ENCODE results near the gene RYR2.

RYR2 gene

DNA sequence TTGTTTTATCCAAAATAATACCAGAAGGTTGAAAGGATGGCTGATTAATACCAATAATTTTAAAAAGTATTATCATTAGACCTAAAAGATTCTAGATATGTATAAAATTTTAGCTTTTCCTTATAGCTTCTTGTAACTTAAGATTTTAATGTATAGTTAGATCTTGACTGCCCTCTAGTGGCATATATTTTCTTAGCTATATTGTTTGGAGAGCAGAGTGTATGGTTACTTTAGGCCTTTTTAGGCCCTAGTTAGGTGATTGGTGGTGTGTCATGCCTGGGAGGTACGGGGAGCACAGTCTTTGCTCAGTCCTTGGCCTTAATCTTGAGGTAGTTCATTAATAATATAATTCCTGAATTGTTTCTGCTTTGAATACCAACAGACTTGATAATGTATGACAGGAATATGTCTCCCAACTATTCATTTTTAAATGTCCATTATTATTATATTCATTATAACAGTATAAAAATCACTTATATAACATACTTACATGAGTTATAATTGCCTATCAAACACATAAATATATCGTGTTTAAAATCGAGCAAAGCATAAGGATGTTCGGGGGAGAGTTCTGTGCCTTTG, 520.3 kb downstream of the RYR2 start:
- Histone ChIP-seq H3K9ac (ENCODE audit: low read depth, low read length) (no peak overlapping the region), H3K4me3 (ENCODE audit: low read depth, low read length) (no peak overlapping the region)

DNA sequence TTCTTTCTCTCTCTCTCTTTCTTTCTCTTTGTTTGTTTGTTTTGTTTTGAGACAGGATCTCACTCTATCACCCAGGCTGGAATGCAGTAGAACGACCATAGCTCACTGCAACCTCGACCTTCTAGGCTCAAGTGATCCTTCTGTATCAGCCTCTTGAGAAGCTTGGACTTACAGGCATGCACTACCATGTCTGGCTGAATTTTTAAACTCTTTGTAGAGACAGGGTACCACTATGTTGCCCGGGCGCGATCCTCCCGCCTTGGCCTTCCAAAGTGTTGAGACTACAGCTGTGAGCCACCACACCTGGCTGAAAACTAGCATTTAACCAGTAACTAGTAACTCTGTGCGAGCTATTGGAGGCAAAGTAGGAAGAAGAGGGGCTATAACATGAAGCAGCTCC, 523.3 kb downstream of the RYR2 start:
- Histone ChIP-seq H3K27me3 (ENCODE audit: control insufficient read depth, insufficient read depth, low read length) (no peaks in the 10 kb centered on the region), H3K36me3 (ENCODE audit: control insufficient read depth, insufficient read depth, low read length) (no peaks in the 10 kb centered on the region), H3K9me3 (ENCODE audit: control insufficient read depth, insufficient read depth, low read length) (no peaks in the 10 kb centered on the region), H3K4me3 (ENCODE audit: low read depth, low read length) (no peak overlapping the region), H3K9ac (ENCODE audit: low read depth, low read length) (no peak overlapping the region), H3K4me1 (ENCODE audit: control insufficient read depth, insufficient read depth, low read length) (no peaks in the 10 kb centered on the region)

More for the DNA sequence above, 520.3 kb downstream of the RYR2 start:
- no peaks in the 10 kb centered on the region for H3K36me3 ChIP-seq (ENCODE audit: control insufficient read depth, insufficient read depth, low read length)
- H3K4me1 ChIP-seq (ENCODE audit: control insufficient read depth, insufficient read depth, low read length): no peaks in the 10 kb centered on the region
- H3K9me3 ChIP-seq (ENCODE audit: control insufficient read depth, insufficient read depth, low read length): no peaks in the 10 kb centered on the region
- no peaks in the 10 kb centered on the region for H3K27me3 ChIP-seq (ENCODE audit: control insufficient read depth, insufficient read depth, low read length)

DNA sequence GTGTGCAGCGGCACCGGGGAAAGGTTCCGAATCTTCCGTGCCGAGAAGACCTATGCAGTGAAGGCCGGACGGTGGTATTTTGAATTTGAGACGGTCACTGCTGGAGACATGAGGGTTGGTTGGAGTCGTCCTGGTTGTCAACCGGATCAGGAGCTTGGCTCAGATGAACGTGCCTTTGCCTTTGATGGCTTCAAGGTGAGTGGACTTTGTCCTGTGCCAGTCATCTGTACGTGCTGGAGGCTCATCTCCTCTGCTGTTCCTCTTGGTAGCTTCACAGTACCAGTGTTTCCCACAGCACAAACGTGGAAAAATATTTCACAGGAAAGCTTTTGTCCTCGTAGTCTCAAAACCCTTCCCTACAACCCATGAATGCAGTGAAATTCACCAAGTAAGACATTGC, 524.6 kb downstream of the RYR2 start:
- no peak overlapping the region for H3K4me3 ChIP-seq (ENCODE audit: low read depth, low read length)

DNA sequence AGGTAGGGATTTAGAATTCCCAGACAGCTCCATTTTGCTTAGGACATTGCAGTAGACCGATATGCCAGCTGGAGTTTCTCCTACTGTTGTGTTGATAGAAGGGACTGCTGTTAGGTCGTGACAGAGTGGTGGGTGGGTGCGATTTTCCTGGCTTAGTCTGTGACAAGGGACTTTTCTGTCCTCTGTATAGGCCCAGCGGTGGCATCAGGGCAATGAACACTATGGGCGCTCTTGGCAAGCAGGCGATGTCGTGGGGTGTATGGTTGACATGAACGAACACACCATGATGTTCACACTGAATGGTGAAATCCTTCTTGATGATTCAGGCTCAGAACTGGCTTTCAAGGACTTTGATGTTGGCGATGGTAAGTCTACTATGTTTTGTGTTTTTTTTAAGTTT, 527.0 kb downstream of the RYR2 start:
- Histone ChIP-seq H3K9me3 (ENCODE audit: control insufficient read depth, insufficient read depth, low read length) (no peaks in the 10 kb centered on the region), H3K27me3 (ENCODE audit: control insufficient read depth, insufficient read depth, low read length) (no peaks in the 10 kb centered on the region), H3K36me3 (ENCODE audit: control insufficient read depth, insufficient read depth, low read length) (no peaks in the 10 kb centered on the region), H3K4me3 (ENCODE audit: low read depth, low read length) (no peak overlapping the region), H3K9ac (ENCODE audit: low read depth, low read length) (no peak overlapping the region), H3K4me1 (ENCODE audit: control insufficient read depth, insufficient read depth, low read length) (no peaks in the 10 kb centered on the region)

More for the DNA sequence above, 524.6 kb downstream of the RYR2 start:
- Histone ChIP-seq H3K9ac (ENCODE audit: low read depth, low read length) (no peak overlapping the region), H3K9me3 (ENCODE audit: control insufficient read depth, insufficient read depth, low read length) (no peaks in the 10 kb centered on the region), H3K36me3 (ENCODE audit: control insufficient read depth, insufficient read depth, low read length) (no peaks in the 10 kb centered on the region), H3K4me1 (ENCODE audit: control insufficient read depth, insufficient read depth, low read length) (no peaks in the 10 kb centered on the region), H3K27me3 (ENCODE audit: control insufficient read depth, insufficient read depth, low read length) (no peaks in the 10 kb centered on the region)

DNA sequence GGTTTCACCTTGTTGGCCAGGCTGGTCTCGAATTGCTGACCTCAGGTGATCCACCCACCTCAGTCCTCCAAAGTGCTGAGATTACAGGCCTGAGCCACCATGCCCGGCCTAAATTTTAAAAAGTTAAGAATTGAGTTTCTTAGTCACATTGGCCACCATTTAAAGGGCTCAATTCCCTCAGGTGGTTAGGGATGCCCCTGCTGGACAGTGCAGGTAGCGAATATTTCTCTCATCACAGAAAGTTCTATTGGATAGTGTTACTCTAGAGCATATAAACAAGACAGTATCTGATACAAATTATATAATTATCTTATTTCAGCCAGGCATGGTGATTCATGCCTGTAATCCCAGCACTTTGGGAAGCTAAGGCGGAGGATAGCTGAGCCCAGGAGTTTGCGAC, 528.5 kb downstream of the RYR2 start:
- H3K4me1 ChIP-seq (ENCODE audit: control insufficient read depth, insufficient read depth, low read length): no peaks in the 10 kb centered on the region
- H3K9ac ChIP-seq (ENCODE audit: low read depth, low read length): no peak overlapping the region
- no peak overlapping the region for H3K4me3 ChIP-seq (ENCODE audit: low read depth, low read length)
- no peaks in the 10 kb centered on the region for H3K27me3 ChIP-seq (ENCODE audit: control insufficient read depth, insufficient read depth, low read length)
- no peaks in the 10 kb centered on the region for H3K36me3 ChIP-seq (ENCODE audit: control insufficient read depth, insufficient read depth, low read length)
- no peaks in the 10 kb centered on the region for H3K9me3 ChIP-seq (ENCODE audit: control insufficient read depth, insufficient read depth, low read length)

DNA sequence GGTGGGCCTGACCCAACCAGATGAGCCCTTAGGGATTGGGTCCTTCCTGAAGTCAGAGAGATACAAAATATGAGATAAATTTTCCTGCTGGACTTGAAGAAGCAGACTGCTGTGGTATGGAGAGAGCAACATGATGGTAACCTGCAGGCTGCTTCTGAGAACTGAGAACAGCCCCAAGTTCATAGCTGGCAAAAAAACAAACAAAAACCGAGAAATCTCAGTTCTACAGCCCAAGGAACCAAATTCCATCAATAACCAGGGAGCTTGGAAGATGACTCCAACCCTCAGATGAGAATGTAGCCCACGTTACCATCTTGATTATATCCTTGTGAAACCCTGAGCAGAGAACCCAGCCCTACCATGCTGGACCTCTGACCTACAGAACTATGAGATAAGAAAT, 532.6 kb downstream of the RYR2 start:
- H3K27me3 ChIP-seq (ENCODE audit: control insufficient read depth, insufficient read depth, low read length): no peaks in the 10 kb centered on the region
- H3K4me1 ChIP-seq (ENCODE audit: control insufficient read depth, insufficient read depth, low read length): no peaks in the 10 kb centered on the region
- H3K9ac ChIP-seq (ENCODE audit: low read depth, low read length): no peak overlapping the region
- no peak overlapping the region for H3K4me3 ChIP-seq (ENCODE audit: low read depth, low read length)
- H3K9me3 ChIP-seq (ENCODE audit: control insufficient read depth, insufficient read depth, low read length): no peaks in the 10 kb centered on the region
- H3K36me3 ChIP-seq (ENCODE audit: control insufficient read depth, insufficient read depth, low read length): no peaks in the 10 kb centered on the region

DNA sequence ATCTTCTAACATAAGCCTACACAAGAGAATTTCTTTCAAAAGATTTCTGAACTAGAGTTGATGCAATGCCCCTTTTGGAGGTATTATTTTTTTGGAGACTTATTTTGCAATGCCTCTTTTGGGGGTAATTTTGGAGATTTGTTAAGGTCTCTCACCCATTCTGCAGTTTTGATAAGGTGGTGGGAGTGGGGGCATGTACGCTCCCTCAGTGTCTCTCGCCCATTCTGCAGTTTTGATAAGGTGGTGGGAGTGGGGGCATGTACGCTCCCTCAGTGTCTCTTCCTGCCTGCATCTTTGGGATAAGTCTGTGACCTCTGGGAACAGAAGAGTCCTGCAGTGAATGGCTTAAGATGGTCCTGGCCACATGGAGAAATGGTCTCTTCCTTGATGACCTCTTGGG, 536.6 kb downstream of the RYR2 start:
- no peaks in the 10 kb centered on the region for H3K36me3 ChIP-seq (ENCODE audit: control insufficient read depth, insufficient read depth, low read length)
- H3K9ac ChIP-seq (ENCODE audit: low read depth, low read length): no peak overlapping the region
- H3K9me3 ChIP-seq (ENCODE audit: control insufficient read depth, insufficient read depth, low read length): no peaks in the 10 kb centered on the region
- H3K4me3 ChIP-seq (ENCODE audit: low read depth, low read length): no peak overlapping the region
- no peaks in the 10 kb centered on the region for H3K4me1 ChIP-seq (ENCODE audit: control insufficient read depth, insufficient read depth, low read length)
- no peaks in the 10 kb centered on the region for H3K27me3 ChIP-seq (ENCODE audit: control insufficient read depth, insufficient read depth, low read length)

DNA sequence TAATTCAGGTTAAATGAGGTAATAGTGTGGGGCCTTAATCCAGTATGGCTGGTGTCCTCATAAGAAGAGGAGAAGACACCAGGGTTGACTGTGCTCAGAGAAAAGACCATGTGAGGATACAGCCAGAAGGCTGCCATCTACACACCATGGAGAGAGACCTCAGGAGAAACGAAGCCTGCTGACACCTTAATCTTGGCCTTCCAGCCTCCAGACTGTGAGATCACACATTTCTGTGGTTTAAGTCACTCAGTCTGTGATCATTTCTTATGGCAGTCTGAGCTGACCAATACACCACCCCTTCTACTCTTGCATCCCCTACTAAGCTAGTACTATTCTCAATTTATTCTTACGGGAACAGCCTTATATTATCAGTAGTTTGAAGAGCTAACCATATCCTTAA, 538.7 kb downstream of the RYR2 start:
- H3K4me3 ChIP-seq (ENCODE audit: low read depth, low read length): no peak overlapping the region
- H3K36me3 ChIP-seq (ENCODE audit: control insufficient read depth, insufficient read depth, low read length): no peaks in the 10 kb centered on the region
- H3K9me3 ChIP-seq (ENCODE audit: control insufficient read depth, insufficient read depth, low read length): no peaks in the 10 kb centered on the region
- H3K4me1 ChIP-seq (ENCODE audit: control insufficient read depth, insufficient read depth, low read length): no peaks in the 10 kb centered on the region
- no peak overlapping the region for H3K9ac ChIP-seq (ENCODE audit: low read depth, low read length)
- no peaks in the 10 kb centered on the region for H3K27me3 ChIP-seq (ENCODE audit: control insufficient read depth, insufficient read depth, low read length)

DNA sequence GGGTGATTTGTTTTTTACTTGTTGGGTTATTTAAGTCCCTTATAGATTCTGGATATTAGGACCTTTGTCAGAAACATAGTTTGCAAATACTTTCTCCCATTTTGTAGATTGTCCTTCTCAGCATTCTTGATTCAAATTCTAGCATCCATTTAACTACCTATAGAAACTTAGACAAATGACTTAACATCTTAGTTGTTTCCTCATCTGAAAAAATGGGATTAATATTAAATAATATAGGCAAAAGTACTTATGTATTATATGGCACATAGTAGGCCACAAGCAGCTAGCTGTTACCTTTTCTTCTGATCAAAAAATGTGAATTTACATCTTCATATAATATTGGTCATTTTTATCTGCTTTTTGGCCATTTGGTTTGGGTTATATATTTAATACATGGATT, 541.3 kb downstream of the RYR2 start:
- H3K4me3 ChIP-seq (ENCODE audit: low read depth, low read length): no peak overlapping the region
- H3K9me3 ChIP-seq (ENCODE audit: control insufficient read depth, insufficient read depth, low read length): no peaks in the 10 kb centered on the region
- H3K9ac ChIP-seq (ENCODE audit: low read depth, low read length): no peak overlapping the region
- H3K36me3 ChIP-seq (ENCODE audit: control insufficient read depth, insufficient read depth, low read length): no peaks in the 10 kb centered on the region
- H3K4me1 ChIP-seq (ENCODE audit: control insufficient read depth, insufficient read depth, low read length): no peaks in the 10 kb centered on the region
- no peaks in the 10 kb centered on the region for H3K27me3 ChIP-seq (ENCODE audit: control insufficient read depth, insufficient read depth, low read length)

DNA sequence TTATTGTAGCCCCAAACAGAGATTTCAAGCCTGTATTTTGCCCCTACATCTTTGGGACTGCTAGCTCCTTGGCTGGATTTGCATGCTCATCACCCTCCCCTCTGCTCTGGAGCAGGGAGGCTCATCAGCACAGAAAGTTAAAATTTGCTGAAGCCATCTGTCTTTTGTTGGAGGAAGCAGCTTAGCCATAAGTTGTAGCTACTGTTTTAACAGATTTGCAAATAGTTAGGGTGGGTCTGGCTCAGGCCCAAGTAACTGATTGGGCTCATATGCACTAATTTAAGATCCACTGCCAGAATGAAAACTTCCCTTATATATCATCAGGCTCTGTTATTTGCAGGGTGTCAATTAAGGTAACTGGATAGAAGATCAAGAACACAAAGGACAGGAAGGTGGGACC, 541.8 kb downstream of the RYR2 start:
- Histone ChIP-seq H3K36me3 (ENCODE audit: control insufficient read depth, insufficient read depth, low read length) (no peaks in the 10 kb centered on the region), H3K4me3 (ENCODE audit: low read depth, low read length) (no peak overlapping the region), H3K27me3 (ENCODE audit: control insufficient read depth, insufficient read depth, low read length) (no peaks in the 10 kb centered on the region), H3K9me3 (ENCODE audit: control insufficient read depth, insufficient read depth, low read length) (no peaks in the 10 kb centered on the region), H3K9ac (ENCODE audit: low read depth, low read length) (no peak overlapping the region), H3K4me1 (ENCODE audit: control insufficient read depth, insufficient read depth, low read length) (no peaks in the 10 kb centered on the region)

DNA sequence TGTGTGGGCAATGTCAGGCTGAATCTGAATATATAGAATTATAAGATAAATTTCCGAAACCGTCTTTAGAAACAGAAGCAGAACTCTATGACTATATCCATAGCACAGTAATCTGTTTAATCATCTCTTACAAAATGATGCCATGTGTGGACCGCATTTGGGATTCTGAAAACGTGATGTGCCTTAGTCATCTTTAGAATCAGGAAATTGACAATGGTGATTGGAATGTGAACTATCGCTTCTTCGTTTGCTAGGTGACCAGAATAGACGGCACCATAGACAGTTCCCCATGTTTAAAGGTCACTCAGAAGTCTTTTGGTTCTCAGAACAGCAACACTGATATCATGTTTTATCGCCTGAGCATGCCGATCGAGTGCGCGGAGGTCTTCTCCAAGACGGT, 548.4 kb downstream of the RYR2 start:
- H3K9me3 ChIP-seq (ENCODE audit: control insufficient read depth, insufficient read depth, low read length): no peaks in the 10 kb centered on the region
- no peaks in the 10 kb centered on the region for H3K36me3 ChIP-seq (ENCODE audit: control insufficient read depth, insufficient read depth, low read length)
- no peak overlapping the region for H3K9ac ChIP-seq (ENCODE audit: low read depth, low read length)
- H3K27me3 ChIP-seq (ENCODE audit: control insufficient read depth, insufficient read depth, low read length): no peaks in the 10 kb centered on the region
- H3K4me3 ChIP-seq (ENCODE audit: low read depth, low read length): no peak overlapping the region
- H3K4me1 ChIP-seq (ENCODE audit: control insufficient read depth, insufficient read depth, low read length): no peaks in the 10 kb centered on the region

DNA sequence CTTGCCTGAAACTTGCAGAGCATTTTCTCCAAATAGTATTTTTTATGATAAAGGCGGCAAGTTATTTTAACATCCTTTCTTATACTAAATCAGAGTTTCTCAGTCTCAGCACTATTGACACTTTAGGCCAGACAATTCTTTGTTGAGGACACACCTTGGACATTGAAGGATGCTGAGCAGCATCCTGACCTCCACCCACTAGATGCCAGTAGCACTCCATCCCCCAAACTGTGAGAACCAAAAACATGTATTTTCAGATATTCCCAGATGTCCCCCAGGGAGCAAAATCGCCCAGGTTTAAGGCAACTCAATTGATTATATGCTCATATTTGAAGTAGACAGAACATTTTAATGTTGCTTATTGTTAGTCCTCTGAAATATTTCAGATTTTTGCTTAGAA, 549.4 kb downstream of the RYR2 start:
- Histone ChIP-seq H3K9me3 (ENCODE audit: control insufficient read depth, insufficient read depth, low read length) (no peaks in the 10 kb centered on the region), H3K4me3 (ENCODE audit: low read depth, low read length) (no peak overlapping the region), H3K27me3 (ENCODE audit: control insufficient read depth, insufficient read depth, low read length) (no peaks in the 10 kb centered on the region), H3K4me1 (ENCODE audit: control insufficient read depth, insufficient read depth, low read length) (no peaks in the 10 kb centered on the region), H3K9ac (ENCODE audit: low read depth, low read length) (no peak overlapping the region), H3K36me3 (ENCODE audit: control insufficient read depth, insufficient read depth, low read length) (peaks cover 3% of the 10 kb centered on the region)

All from iPS-15b (cell line).